Retinal pigment epithelial cell (primary cell): Measurements from ENCODE around the gene RSPO1.

Source experiments
- DNase-seq: peaks from one replicate; pipeline ENCODE4 v3.0.0-alpha.2; 2010; ENCODE audit warnings: low read depth
- H3K4me3 ChIP-seq: 2 replicates; pipeline ENCODE4 v1.5.1; 2011; ENCODE audit warnings: mild to moderate bottlenecking, low read length, control low read depth, moderate library complexity
- TF ChIP-seq, protein P1 (sequence below): conservative IDR thresholded peaks from 2 replicates; pipeline ENCODE4 v1.5.1; 2011; ENCODE audit warnings: low read depth, low read length, control low read depth, inconsistent platforms

RSPO1 gene

DNA sequence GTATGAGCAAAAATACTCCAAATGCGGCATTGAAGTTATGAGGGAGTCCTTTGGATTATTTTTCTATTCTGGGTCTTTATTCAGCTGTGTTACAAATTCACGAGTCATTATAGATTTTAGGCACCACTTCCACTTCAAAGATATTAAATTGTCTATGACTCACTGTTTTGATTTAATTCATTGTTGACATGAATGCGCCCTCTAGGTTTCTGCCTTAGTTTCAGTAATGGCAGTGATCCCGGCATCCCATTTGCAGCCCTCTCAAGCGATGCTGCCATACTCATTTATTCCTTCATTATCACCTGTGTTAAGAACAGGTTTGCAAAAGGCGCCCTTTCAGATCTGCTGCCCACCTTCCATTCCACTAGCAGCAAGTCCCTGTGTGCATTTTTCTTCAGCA lies 14.0 kb downstream of the RSPO1 start:
- TF ChIP-seq, protein P1, sequence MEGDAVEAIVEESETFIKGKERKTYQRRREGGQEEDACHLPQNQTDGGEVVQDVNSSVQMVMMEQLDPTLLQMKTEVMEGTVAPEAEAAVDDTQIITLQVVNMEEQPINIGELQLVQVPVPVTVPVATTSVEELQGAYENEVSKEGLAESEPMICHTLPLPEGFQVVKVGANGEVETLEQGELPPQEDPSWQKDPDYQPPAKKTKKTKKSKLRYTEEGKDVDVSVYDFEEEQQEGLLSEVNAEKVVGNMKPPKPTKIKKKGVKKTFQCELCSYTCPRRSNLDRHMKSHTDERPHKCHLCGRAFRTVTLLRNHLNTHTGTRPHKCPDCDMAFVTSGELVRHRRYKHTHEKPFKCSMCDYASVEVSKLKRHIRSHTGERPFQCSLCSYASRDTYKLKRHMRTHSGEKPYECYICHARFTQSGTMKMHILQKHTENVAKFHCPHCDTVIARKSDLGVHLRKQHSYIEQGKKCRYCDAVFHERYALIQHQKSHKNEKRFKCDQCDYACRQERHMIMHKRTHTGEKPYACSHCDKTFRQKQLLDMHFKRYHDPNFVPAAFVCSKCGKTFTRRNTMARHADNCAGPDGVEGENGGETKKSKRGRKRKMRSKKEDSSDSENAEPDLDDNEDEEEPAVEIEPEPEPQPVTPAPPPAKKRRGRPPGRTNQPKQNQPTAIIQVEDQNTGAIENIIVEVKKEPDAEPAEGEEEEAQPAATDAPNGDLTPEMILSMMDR: no peak
- DNase-seq: no peak
- no peak overlapping the region for H3K4me3 ChIP-seq

DNA sequence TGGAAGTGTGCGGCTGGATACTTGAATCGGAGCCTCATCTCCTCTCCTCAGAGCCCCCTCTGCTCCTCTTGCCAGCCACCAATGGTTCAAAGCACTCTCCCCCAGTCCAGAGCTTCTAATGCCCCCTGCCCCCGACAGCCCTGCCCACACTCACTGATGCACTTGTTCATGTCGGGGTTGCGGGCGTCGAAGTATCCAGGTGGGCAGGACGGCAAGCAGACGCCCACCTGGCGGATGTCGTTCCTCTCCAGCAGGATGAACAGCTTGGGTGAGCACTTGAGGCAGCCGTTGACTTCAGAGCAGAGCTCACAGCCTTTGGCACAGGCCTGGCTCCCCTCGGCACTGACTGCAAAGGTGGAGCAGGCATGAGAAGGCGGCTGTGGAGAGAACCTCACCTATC lies 18.4 kb downstream of the RSPO1 start:
- H3K4me3 ChIP-seq: no peak overlapping the region
- TF ChIP-seq, protein P1: no peak
- DNase-seq: no peak

DNA sequence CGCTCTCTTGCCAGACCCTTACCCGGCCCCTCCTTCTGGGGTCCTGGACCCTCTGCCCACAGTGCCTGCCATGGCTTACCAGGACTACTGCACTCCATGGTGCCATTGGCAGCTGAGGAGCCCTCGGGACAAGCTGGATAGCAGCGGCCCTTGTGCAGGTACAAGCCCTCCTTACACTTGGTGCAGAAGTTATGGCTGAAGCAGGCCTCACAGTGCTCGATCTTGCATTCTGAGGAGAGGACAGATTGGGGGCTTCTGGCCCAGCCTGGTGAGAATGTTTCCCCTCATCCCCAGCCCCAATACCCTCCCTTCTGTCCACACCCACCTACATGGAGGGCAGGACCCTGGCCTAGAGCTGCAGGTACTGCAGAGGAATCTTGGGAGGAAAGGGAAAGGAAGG lies 20.6 kb downstream of the RSPO1 start:
- no peak overlapping the region for H3K4me3 ChIP-seq
- DNase-seq: no peak
- TF ChIP-seq, protein P1: no peak

DNA sequence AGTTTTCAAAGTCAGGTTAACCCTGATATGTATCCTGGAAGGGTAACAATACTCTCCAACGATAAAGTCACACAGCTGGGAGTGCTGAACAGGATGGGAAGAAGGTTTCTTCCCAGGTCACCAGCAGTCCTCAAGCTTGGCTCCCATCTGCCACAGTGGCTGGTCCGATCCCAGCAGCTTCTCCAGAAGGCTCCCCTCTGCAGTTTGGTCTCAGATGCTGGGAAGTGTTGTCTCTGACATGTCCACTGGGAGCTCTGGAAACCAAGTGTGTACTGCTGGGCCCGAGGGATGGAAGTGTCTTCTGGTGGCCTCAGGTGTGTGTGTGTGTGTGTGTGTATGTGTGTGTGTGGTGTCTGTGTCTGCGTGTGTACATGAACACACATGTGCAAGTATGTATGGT lies 22.5 kb downstream of the RSPO1 start:
- no peak overlapping the region for H3K4me3 ChIP-seq
- TF ChIP-seq, protein P1: no peak
- no peak for DNase-seq

DNA sequence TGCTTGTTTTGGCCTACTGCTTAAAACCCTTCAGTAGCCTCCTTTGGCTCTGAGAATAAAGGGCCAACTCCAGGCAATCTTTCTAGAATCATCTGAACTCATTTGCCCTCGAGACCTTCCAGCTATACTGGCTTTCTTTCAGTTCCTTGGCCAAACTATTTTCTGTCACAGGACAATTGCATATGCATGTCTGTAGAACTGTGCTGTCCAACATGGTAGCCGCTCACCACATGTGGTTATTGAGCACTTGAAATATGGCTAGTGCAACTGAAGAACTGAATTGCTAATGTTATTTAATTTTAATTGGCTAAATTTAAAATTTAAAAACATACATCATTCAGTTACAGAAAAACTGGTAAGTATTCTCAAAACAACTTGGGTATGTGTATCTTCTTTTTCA lies 24.7 kb downstream of the RSPO1 start:
- TF ChIP-seq, protein P1: no peak
- no peak for DNase-seq
- H3K4me3 ChIP-seq: no peak overlapping the region

DNA sequence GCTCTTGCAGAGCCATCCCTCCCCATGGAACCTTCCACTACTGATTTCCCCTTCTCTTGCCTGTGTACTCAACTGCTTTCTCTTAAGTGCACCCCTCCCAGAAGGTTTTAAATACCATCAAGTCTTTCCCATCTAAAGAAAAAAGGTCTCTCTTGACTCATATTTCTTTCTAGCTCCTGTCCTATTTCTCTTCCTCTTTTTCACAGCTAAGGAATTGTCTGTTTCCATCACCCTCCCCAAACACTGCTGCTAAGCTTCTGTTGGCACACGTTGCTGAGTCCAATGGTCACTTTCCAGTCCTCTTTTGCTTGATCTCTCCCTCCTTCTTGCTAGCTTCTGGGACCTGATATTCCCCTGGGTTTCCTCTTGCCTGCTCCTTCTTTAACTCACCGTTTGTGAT lies 25.7 kb downstream of the RSPO1 start:
- DNase-seq: no peak
- TF ChIP-seq, protein P1: no peak
- H3K4me3 ChIP-seq: no peak overlapping the region

DNA sequence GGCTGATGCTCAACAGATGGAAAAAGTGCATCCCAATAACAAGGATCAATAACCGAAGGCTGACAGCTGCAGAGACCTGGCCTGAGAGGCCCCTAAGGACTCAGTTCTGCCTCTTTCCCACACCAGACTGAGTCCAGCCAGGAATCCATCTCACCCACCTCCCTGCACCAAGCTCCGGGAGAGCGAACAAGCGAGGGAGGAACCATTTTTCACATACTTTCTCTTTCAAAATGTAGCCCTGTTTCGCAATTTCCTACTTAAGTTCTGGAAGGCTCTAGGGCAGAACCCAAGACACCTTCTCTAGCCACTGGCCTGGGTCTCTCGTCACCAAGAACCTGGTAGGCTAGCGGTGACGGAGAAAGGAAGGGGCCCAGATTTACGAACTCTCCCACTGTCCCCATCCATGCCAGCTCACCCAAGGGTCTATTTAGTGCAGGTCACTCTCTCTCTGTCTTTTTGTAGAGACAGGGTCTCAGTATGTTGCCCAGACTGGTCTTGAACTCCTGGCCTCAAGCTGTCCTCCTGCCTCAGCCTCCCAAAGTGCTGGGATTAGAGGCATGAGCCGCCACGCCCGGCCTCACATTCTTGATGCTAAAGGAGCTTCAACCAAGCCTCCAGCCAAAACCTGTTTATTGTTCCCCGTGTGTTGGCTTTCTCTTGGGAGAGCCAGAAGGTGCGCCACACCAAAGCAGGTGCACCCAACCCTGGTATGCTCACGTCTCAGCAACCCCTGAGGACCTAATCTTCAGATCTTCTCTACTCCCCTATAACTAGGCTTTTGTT lies 28.0 kb downstream of the RSPO1 start:
- H3K4me3 ChIP-seq: no peak overlapping the region
- DNase-seq: no peak
- TF ChIP-seq, protein P1: no peak
